H9 (cell line): ENCODE data around the gene MLYCD. TPM values are rescaled to one million over a fixed set of nuclear protein-coding genes. Genes with fewer than 3 reads are reported as not detected.
A peak's percentile ranks its signal among the peaks of the same experiment; 100 is the strongest.

Experiments
- DNase-seq: peaks from one replicate; pipeline ENCODE4 v3.0.0-alpha.2; 2017
- H2AFZ ChIP-seq: one replicate; pipeline ENCODE4 v1.6.1; 2013; ENCODE audit warnings: mild to moderate bottlenecking, low read length, control low read depth, moderate library complexity
- H2AK5ac ChIP-seq: 2 replicates; pipeline ENCODE4 v1.6.1; 2013; ENCODE audit warnings: low read length, control low read depth, mixed read lengths; ENCODE audit not compliant: insufficient read length
- H2BK120ac ChIP-seq: one replicate; pipeline ENCODE4 v1.6.1; 2013; ENCODE audit warnings: low read depth, mild to moderate bottlenecking, low read length, control low read depth, inconsistent platforms; ENCODE audit not compliant: poor library complexity, severe bottlenecking
- H2BK12ac ChIP-seq: 2 replicates; pipeline ENCODE4 v1.6.1; 2013; ENCODE audit warnings: low read length, control low read depth, mixed read lengths, low read depth; ENCODE audit not compliant: insufficient read length
- H2BK15ac ChIP-seq: 2 replicates; pipeline ENCODE4 v1.6.1; 2013; ENCODE audit warnings: low read depth, low read length, control low read depth
- H2BK20ac ChIP-seq: one replicate; pipeline ENCODE4 v1.6.1; 2013; ENCODE audit warnings: low read depth, mild to moderate bottlenecking, low read length, control low read depth, inconsistent platforms; ENCODE audit not compliant: poor library complexity, severe bottlenecking
- H2BK5ac ChIP-seq: 2 replicates; pipeline ENCODE4 v1.6.1; 2013; ENCODE audit warnings: low read length, control low read depth, mixed read lengths; ENCODE audit not compliant: insufficient read length
- H3K14ac ChIP-seq: 2 replicates; pipeline ENCODE4 v1.6.1; 2013; ENCODE audit warnings: low read length, control low read depth; ENCODE audit not compliant: insufficient read depth
- H3K18ac ChIP-seq: 2 replicates; pipeline ENCODE4 v1.6.1; 2013; ENCODE audit warnings: low read depth, mild to moderate bottlenecking, mixed read lengths, low read length, control low read depth; ENCODE audit not compliant: insufficient read length
- H3K23ac ChIP-seq: 2 replicates; pipeline ENCODE4 v1.6.1; 2013; ENCODE audit warnings: low read length, control low read depth, mixed read lengths, low read depth; ENCODE audit not compliant: insufficient read length
- H3K23me2 ChIP-seq: 2 replicates; pipeline ENCODE4 v1.6.1; 2013; ENCODE audit warnings: low read depth, mild to moderate bottlenecking, mixed read lengths, low read length, control low read depth; ENCODE audit not compliant: insufficient read length, poor library complexity, severe bottlenecking
- H3K27ac ChIP-seq: 2 replicates; pipeline ENCODE4 v1.5.1; 2013; ENCODE audit warnings: low read length, control low read depth, mixed read lengths, low read depth; ENCODE audit not compliant: insufficient read length
- H3K27me3 ChIP-seq: 2 replicates; pipeline ENCODE4 v1.6.1; 2013; ENCODE audit warnings: low read length, control low read depth, inconsistent platforms; ENCODE audit not compliant: insufficient read depth
- H3K4ac ChIP-seq: 2 replicates; pipeline ENCODE4 v1.6.1; 2013; ENCODE audit warnings: low read depth, mild to moderate bottlenecking, control low read depth, inconsistent platforms, low read length, moderate library complexity
- H3K4me1 ChIP-seq: 2 replicates; pipeline ENCODE4 v1.6.1; 2013; ENCODE audit warnings: low read length, control low read depth, inconsistent platforms; ENCODE audit not compliant: insufficient read depth
- H3K4me2 ChIP-seq: 2 replicates; pipeline ENCODE4 v1.6.1; 2013; ENCODE audit warnings: low read length, control low read depth, mixed read lengths; ENCODE audit not compliant: insufficient read length, insufficient read depth
- H3K56ac ChIP-seq: 2 replicates; pipeline ENCODE4 v1.6.1; 2013; ENCODE audit warnings: low read depth, mild to moderate bottlenecking, mixed read lengths, low read length, control low read depth; ENCODE audit not compliant: insufficient read length
- H3K79me1 ChIP-seq: 2 replicates; pipeline ENCODE4 v1.6.1; 2013; ENCODE audit warnings: low read depth, mild to moderate bottlenecking, moderate library complexity, low read length, control low read depth, inconsistent platforms; ENCODE audit not compliant: insufficient read depth, poor library complexity, severe bottlenecking
- H3K79me2 ChIP-seq: 2 replicates; pipeline ENCODE4 v1.6.1; 2013; ENCODE audit warnings: low read length, control low read depth, inconsistent platforms; ENCODE audit not compliant: insufficient read depth
- H3K9ac ChIP-seq: 2 replicates; pipeline ENCODE4 v1.6.1; 2013; ENCODE audit warnings: low read length, control low read depth, mixed read lengths; ENCODE audit not compliant: insufficient read length; ENCODE audit errors: extremely low read depth
- H3K9me3 ChIP-seq: one replicate; pipeline ENCODE4 v1.6.1; 2013; ENCODE audit warnings: low read depth, low read length, inconsistent platforms; ENCODE audit not compliant: control insufficient read depth
- H3T11ph ChIP-seq: one replicate; pipeline ENCODE4 v1.6.1; 2013; ENCODE audit warnings: mild to moderate bottlenecking, low read length, control low read depth, inconsistent platforms
- H4K20me1 ChIP-seq: one replicate; pipeline ENCODE4 v1.6.1; 2013; ENCODE audit not compliant: control insufficient read depth, insufficient read length, insufficient read depth
- H4K5ac ChIP-seq: 2 replicates; pipeline ENCODE4 v1.6.1; 2013; ENCODE audit warnings: low read depth, mild to moderate bottlenecking, mixed read lengths, low read length, control low read depth; ENCODE audit not compliant: insufficient read length
- H4K8ac ChIP-seq: replicated peaks from 2 replicates; pipeline ENCODE4 v1.6.1; 2013; ENCODE audit warnings: low read length, control low read depth, mixed read lengths, low read depth; ENCODE audit not compliant: insufficient read length
- H4K91ac ChIP-seq: 2 replicates; pipeline ENCODE4 v1.6.1; 2013; ENCODE audit warnings: low read depth, mild to moderate bottlenecking, moderate library complexity, mixed read lengths, low read length, control low read depth; ENCODE audit not compliant: insufficient read length
- H3K27ac Mint-ChIP-seq, 3 experiments: 2 replicates in 2 of 3; 3 replicates in 1 of 3; pipeline ENCODE4 v1.8.0; 2020 to 2021; ENCODE audit warnings: mixed read lengths in 3 of 3, mild to moderate bottlenecking in 1 of 3, moderate library complexity in 1 of 3
- H3K27me3 Mint-ChIP-seq: 2 replicates; pipeline ENCODE4 v1.8.0; 2021; ENCODE audit warnings: low read depth, mild to moderate bottlenecking, moderate library complexity, mixed read lengths
- H3K36me3 Mint-ChIP-seq, 3 experiments: 2 replicates in 2 of 3; 3 replicates in 1 of 3; pipeline ENCODE4 v1.8.0; 2020 to 2021; ENCODE audit warnings: low read depth in 3 of 3, mixed read lengths in 3 of 3; ENCODE audit not compliant: insufficient read depth in 1 of 3
- H3K4me1 Mint-ChIP-seq, 2 experiments: 2 replicates each; pipeline ENCODE4 v1.8.0; 2020; ENCODE audit warnings: mixed read lengths in 2 of 2
- H3K4me3 Mint-ChIP-seq, 2 experiments: 2 replicates in 1 of 2; 3 replicates in 1 of 2; pipeline ENCODE4 v1.8.0; 2020 to 2021; ENCODE audit warnings: mild to moderate bottlenecking in 2 of 2, mixed read lengths in 2 of 2, moderate library complexity in 1 of 2
- H3K9me3 Mint-ChIP-seq, 2 experiments: 2 replicates in 1 of 2; 3 replicates in 1 of 2; pipeline ENCODE4 v1.8.0; 2020; ENCODE audit warnings: mild to moderate bottlenecking in 2 of 2, mixed read lengths in 2 of 2, moderate library complexity in 1 of 2
- WGBS: extraction: QIAGEN DNeasy Blood & Tissue Kit; methylation state at CpG from one replicate; pipeline ENCODE4 v1.1.7; 2013; ENCODE audit warnings: missing lambda C conversion rate, low lambda C conversion rate, mixed read lengths; ENCODE audit not compliant: insufficient read length; ENCODE audit errors: extremely low coverage; 5-methylcytosine and 5-hydroxymethylcytosine counted together
- total RNA-seq: library from RNA; stranded (reverse); gene quantifications from 2 replicates; pipeline ENCODE4 v1.2.1, GENCODE V29; 2021
- TF ChIP-seq, protein P1 (sequence below): fragments of 200-600 bp; sonication (generic); conservative IDR thresholded peaks from 3 replicates; pipeline ENCODE4 v1.8.0; 2021; ENCODE audit warnings: antibody characterized with exemption, mild to moderate bottlenecking

The MLYCD gene
- total RNA-seq, 1 experiment from 2014 or later: 7.1 TPM

DNA sequence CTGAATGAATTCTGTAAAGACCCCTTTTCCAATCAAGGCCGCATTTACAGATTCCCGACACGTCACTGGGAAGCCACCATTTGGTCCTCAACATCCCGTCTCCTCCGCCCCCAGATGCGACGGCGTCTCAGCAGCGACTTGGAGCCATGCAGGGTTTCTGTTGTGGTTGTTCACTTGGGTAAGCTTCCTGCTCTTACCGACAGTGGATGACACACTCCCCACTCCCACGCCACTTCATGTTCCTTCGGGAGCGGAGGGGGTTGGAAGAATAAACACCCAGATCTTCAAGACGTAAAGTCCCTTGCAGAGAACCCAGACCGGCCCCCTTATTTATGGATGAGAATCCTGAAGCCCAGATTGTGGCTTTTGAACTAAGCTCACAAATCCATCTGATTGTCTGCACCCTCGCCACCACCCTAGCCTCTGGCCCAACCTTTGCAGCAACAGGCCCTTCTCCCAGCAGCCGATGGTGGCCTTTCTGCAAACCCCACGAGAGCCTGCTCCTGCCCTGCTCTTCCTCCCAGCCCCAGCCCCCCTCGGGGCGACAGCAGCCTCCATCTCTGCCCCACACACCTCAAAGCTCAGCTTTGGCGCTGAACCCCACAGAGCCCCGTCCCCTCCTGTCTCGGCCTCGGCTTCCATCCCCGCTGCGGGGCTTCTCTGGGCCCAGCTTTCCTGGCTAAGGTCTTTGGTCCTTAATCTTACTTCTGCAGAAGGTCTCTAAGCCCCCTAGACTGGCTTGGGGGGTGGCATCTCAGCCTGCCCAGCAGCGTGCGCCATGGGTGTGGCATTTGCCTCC lies 35.2 kb downstream of the MLYCD start:
- Mint-ChIP-seq H3K36me3 (peaks cover 0 to 3% (median under 1%) of the 10 kb centered on the region in 3 experiments; a peak in 5 of 7 replicates), H3K27ac (peak overlapping the region; percentile 39 to 50 (median 40); a peak in 4 of 7 replicates), H3K4me3 (no peak overlapping the region), H3K27me3 (peaks cover 9% of the 10 kb centered on the region), H3K9me3 (no peaks in the 10 kb centered on the region), H3K4me1 (peaks cover 0 to under 1% of the 10 kb centered on the region in 2 experiments; a peak in 1 of 4 replicates)
- H4K5ac ChIP-seq: no peak overlapping the region
- H4K20me1 ChIP-seq: no peaks in the 10 kb centered on the region
- no peaks in the 10 kb centered on the region for H3K23me2 ChIP-seq
- no peak overlapping the region for H4K91ac ChIP-seq
- H3K4me2 ChIP-seq: no peak overlapping the region
- H3K18ac ChIP-seq: no peak overlapping the region
- no peaks in the 10 kb centered on the region for H3K9me3 ChIP-seq
- H4K8ac ChIP-seq: no peak overlapping the region
- no peak overlapping the region for H2AFZ ChIP-seq
- no CpG with 5 or more reads among the region's 28 CpGs for WGBS
- H2BK20ac ChIP-seq: no peak overlapping the region
- no peak overlapping the region for H3T11ph ChIP-seq
- H3K4me1 ChIP-seq: no peaks in the 10 kb centered on the region
- no peak overlapping the region for H2BK15ac ChIP-seq
- no peak overlapping the region for H2BK12ac ChIP-seq
- no peaks in the 10 kb centered on the region for H3K27me3 ChIP-seq
- no peak overlapping the region for H2AK5ac ChIP-seq
- H3K4ac ChIP-seq: no peak overlapping the region
- TF ChIP-seq, protein P1, sequence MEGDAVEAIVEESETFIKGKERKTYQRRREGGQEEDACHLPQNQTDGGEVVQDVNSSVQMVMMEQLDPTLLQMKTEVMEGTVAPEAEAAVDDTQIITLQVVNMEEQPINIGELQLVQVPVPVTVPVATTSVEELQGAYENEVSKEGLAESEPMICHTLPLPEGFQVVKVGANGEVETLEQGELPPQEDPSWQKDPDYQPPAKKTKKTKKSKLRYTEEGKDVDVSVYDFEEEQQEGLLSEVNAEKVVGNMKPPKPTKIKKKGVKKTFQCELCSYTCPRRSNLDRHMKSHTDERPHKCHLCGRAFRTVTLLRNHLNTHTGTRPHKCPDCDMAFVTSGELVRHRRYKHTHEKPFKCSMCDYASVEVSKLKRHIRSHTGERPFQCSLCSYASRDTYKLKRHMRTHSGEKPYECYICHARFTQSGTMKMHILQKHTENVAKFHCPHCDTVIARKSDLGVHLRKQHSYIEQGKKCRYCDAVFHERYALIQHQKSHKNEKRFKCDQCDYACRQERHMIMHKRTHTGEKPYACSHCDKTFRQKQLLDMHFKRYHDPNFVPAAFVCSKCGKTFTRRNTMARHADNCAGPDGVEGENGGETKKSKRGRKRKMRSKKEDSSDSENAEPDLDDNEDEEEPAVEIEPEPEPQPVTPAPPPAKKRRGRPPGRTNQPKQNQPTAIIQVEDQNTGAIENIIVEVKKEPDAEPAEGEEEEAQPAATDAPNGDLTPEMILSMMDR: no peak
- no peak overlapping the region for H3K23ac ChIP-seq
- no peak overlapping the region for H3K9ac ChIP-seq
- no peak overlapping the region for H2BK120ac ChIP-seq
- no peak overlapping the region for H3K27ac ChIP-seq
- no peak for DNase-seq
- H3K14ac ChIP-seq: no peak overlapping the region
- no peaks in the 10 kb centered on the region for H3K79me1 ChIP-seq
- no peak overlapping the region for H3K56ac ChIP-seq
- H3K79me2 ChIP-seq: no peaks in the 10 kb centered on the region
- H2BK5ac ChIP-seq: no peak overlapping the region
